ENCODE measurements around the gene LAMTOR2.
"Not testable (repeated sequence)": the region's sequence is repeated elsewhere in the genome, so short reads cannot be mapped to it uniquely, and the experiment has no call there.

LAMTOR2 gene

DNA sequence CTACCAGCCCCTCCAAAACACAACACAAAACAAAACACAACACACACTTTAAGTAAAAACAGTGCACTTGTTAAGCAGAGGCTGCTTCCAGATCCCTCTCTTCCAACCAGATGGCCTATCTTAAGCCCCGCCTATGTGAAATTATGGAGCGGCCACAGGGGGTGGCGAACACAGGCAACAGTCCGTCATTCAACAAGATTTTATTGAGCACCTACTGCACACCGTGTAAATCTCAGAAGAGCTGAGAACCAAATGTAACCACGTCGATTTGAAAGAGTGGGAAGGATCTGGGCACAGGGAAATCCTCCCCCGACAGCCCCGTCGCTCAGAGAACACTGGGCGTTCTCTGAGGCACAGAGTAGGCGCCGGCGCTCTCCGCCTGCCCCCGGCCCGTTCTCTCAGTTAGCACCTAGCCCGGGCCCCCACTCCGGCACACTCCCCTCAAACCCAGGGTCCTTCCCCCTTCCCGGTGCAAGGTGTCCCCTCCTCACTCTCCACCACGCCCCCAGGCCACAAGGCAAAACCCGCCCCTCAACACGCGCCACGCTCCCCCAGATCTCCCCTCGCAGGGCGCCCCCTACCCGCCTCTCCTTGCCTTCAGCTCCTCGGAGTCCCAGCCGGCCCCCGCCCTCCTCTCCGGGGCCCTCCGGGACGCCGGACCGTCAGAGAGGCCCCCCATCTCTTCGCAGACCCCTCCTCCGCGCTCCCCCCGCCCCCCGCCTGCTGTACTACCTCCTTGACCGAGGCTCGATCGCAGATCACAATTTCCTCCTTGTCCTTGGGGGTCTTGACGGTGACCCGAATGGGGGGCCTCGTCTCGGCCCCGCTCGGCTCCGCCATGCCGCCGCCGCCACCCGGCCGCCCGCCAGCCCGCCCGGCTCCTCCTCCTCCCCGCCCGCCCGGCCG is 1.5 kb upstream of the LAMTOR2 start:
- peak; percentile 67 for DNase-seq

GRCh38 chr1:156053768-156054499 is 648 bp upstream of the LAMTOR2 start, which contains the start of gene UBQLN4:
UBQLN4 (minus strand) TSS chr1:156053798; CDS start chr1:156053701, 97 bp downstream.
- peak; percentile 84 for DNase-seq

DNA sequence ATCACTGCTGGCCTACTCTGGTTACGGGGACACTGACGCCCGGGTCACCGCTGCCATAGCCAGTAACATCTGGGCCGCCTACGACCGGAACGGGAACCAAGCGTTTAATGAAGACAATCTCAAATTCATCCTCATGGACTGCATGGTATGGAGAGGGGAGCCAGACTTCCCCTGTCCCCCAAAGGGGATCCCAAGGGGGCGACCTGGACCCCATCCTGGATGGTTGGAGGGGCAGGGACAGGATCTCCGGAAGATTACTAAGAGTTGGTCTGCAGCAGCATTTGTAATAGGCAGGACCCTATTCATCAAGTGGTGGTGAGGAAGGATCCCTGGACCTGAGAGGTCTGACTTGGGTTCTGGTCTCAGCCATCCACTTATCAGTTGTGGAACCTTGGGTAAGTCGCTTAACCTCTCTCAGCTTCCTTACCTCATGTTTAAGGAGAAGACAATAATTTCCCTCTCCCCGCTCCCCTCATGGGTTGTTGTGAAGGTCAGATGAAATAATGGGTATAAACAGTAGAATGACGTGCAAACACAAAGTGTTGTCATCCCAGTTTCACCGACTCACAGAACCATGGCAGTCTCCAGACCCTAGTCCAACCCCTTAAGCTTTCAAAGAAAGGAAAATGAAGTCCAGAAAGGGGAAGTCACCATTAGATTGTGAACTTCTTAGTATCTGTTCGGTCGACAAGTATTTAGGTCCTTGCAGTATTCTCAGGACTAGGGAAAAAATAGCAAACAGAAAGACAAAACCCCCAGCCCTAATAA is 883 bp downstream of the LAMTOR2 start:
- DNase-seq: no peak

DNA sequence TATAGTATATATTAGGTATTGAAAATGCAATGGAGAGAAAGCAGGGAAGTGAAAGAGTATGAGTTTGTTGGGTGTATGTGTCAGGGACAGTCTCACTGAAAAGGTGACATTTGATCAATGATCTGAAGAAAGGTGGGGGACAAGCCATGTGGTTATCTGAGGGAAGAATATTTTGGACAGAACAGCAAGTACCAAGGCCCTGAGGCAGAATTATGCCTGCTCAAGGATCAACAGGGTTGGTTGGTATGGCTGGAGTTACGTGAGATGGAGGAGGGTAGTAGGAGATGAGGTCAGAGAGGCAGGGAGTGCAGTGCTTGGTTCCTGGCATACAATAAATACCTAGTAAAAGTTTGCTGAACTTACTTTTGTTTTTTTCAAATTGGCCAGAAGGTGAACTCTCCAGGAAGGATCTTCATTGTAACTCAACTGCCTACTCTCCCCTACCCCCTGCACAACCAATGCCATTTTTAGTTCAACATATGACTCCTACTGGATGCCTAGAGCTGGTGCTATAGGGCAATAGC is 1.8 kb downstream of the LAMTOR2 start:
- DNase-seq: no peak

DNA sequence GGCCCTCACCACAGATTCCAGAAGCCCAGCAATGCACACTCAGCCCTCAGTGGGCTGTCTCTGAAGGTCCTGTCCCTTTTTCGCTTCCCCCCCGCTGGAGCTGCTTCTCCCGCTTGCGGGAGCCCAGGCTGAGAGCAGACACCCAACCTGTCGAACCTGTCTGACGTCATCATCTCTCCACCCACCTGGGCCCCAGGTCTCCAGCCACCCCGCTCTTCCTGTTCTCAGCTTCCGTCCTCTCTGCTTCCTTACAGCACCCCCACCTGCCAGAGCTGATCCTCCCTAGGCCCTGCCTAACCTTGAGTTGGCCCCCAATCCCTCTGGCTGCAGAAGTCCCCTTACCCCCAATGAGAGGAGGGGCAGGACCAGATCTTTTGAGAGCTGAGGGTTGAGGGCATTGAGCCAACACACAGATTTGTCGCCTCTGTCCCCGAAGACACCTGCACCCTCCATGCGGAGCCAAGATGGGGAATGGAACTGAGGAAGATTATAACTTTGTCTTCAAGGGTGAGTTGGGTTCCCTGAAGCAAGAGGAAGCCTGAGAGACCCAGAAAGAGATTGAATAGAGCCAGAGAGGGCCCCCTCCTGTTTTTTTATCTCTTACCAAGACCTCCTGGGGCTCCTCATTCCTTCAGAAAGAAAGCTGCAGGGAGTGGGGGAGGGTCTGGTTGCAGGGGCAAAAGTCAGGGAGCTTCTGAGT is 6.5 kb downstream of the LAMTOR2 start, which contains the start of gene RAB25:
Gene RAB25, plus strand, starts transcription at position 224 of the 700 bp plus-strand sequence. Its CDS starts 241 bp downstream, at position 465.
- peak; percentile 68 for DNase-seq

DNA sequence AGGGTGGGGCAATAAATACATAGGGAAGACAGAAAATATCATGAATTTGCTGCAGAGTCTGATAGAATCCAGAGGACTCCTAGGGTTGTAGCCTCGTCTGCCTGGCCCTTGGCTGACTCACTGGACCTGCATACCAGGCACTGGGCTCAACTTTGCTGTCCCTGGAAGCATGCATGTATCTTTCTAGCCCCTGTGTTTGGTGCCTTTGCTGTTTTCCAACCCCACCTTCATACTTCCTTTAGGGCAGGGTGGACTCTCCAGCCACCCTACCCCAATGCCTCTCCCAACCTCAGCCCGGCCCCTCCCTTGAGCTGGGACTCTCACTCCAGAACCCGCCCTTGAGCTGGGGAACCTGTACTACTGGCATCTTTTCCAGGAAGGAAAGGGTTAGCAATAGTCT is 7.6 kb downstream of the LAMTOR2 start:
- no peak for DNase-seq

- no peak for DNase-seq
Observed at GRCh38 chr1:156063997-156064285, 9.4 kb downstream of the LAMTOR2 start.

DNA sequence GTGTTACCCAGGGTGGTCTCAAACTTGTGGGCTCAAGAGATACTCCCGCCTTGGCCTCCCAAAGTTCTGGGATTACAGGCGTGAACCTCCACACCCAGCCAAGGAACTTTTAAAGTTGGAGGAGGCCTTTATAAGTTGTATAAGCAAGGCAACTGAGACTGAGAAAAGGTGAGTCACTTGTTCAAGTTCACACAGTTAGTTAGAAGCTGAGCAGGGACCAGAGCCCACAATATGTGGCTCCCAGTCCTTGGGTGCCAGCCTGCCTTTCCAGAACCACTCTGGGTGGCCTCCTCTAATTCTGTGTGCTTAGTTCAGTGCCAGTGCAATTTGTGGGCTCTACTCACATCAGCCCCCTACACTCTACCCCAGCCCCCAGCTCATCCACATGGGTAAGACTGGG is 10.0 kb downstream of the LAMTOR2 start:
- DNase-seq: no peak

GRCh38 chr1:156065212-156065611 is 10.6 kb downstream of the LAMTOR2 start:
- DNase-seq: no peak

GRCh38 chr1:156065871-156066270 is 11.3 kb downstream of the LAMTOR2 start:
- DNase-seq: no peak

DNA sequence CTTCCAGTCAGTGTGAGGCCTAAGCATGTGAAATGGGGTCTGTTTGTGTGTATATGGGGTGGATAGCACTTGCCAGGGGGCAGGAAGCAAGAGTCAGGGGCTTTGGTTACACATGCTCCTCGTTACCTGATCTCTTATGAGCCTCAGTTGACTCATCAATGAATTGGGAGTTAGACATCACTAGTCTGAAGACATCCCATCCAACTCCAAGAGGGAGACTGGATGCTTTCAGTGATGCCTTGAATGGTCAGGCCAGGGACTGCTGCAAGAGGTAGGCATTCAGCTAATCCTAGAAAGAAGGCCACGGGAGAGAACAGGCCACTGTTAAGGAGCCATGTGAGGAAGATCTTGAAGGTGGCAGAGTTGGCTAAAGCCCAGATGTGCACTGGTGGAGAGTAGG is 12.7 kb downstream of the LAMTOR2 start:
- no peak for DNase-seq

- no peak for DNase-seq
Observed at GRCh38 chr1:156069490-156070455, 15.2 kb downstream of the LAMTOR2 start.

- peak; percentile 81 for DNase-seq
Observed at GRCh38 chr1:156070548-156070947, 16.0 kb downstream of the LAMTOR2 start.

GRCh38 chr1:156071332-156071816 is 16.8 kb downstream of the LAMTOR2 start:
- DNase-seq: not testable (repeated sequence)

DNA sequence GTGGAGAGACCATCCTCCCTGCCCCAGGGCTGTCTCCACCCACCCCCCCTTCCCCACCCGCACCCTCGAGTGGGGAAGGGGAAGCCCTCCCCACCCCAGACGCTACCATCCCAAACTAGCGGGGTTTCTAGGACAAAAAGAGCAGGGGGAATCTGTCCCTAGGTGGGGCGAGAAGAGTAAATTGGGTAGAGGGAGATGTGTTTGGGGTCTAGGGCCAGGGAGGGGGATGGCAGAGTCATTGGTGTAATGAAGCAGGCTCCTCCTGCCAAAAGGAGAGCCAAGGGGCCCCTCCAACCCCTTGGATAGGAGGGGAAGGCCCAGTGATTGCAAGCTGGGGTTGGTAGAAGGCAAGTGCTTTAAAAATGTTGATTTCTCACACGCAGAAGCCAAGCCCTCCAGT is 17.7 kb downstream of the LAMTOR2 start:
- no peak for DNase-seq

- no peak for DNase-seq
Observed at GRCh38 chr1:156073110-156073687, 18.6 kb downstream of the LAMTOR2 start.

DNA sequence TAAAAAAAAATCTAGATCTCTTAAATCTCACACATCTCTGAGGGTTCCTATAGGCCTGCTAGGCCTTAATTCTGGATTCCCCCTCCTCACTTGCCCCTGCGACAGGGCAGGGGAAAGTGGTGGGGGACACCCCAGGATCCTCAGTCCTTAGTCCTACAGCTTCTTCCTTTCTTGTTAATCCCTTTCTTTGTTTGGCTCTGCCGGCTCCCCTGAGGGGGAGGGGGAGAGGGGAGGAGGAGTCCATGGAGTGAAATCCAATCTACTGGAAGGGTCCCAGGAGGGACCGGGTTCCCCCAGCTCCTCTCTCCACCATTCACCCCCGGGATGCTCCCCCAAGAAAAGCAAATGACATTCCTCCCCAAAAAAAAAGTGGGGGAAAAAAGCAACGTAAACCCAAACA is 19.2 kb downstream of the LAMTOR2 start:
- peak; percentile 71 for DNase-seq

DNA sequence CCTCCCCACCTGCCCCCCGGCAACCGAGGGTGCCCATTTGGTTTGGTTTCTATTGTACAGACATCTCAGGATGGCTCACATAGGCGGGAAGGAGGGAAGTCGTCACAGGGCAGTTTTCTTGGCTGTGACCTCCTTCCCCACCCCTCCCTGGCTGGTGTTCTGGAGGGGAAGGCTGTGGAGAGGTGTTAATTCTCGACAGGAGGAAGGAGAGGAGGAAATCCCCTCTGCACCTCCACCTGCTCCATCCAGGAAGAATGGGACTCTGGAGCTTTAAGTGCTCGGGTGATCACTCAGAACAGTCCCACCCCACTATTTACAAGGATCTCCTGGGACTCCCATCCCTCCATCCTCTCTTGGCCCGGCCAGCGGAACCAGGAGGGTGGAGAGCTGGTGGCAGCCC is 20.1 kb downstream of the LAMTOR2 start:
- no peak for DNase-seq

GRCh38 chr1:156075162-156075561 is 20.6 kb downstream of the LAMTOR2 start:
- DNase-seq: no peak

DNA sequence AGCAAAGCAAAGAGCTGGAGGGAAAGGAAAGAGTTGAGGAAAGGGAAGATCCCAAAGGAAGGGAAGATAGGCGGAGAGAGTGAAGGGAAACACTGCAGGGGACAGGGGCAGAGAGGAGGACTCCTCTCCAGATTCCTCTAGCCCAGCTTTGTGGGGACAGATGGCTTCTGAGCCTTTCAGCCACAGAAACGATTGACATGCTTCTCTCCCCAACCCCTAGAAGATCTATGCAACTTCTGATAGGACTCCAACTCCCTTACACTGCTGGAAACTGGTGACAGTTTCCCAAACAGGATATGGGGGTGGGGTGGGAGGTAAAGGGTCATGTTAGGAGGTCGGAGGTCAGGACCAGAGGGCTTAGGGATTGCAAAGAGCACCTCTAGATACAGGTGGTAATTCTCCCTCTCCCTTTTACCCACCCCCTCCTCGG is 21.2 kb downstream of the LAMTOR2 start:
- no peak for DNase-seq

All from NCI-H2171 (cell line).